ENCODE measurements around the gene PPP2R2C.

PPP2R2C gene

DNA sequence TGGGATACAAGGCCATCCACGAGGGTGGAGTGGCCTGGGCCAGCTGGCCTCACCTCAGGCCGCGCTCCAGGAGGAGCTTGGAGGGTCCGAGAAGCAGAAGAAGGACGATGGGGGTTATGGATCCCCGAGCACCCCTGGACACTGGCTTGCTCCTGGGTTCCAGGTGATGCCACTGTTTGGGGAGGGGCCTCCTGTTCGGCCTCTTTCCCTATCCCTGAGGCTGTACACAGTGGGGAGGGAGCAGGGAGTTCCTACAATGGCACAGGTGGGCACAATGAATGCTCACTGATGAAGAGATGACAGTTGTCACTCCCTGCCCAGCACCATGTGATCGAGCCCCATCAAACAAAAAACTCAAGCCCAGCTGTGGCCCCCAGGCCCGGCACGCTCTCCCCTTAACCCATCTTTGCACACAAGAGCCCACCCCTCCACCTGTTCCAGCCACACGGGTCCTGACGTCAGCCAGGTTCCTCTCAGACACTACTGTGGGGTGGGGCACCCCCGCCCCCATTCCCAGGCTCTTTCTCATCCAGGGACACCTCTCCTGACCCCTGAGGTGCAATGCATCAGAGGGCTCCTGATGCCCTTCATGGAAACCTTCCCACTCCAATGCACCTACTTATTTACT, 132.5 kb downstream of the PPP2R2C start:
- no peak for DNase-seq

- DNase-seq, result no peak
These were observed 133.2 kb downstream of the PPP2R2C start for GRCh38 chr4:6338951-6339817.

GRCh38 chr4:6338175-6338950, 134.1 kb downstream of the PPP2R2C start:
- no peak for DNase-seq

DNA sequence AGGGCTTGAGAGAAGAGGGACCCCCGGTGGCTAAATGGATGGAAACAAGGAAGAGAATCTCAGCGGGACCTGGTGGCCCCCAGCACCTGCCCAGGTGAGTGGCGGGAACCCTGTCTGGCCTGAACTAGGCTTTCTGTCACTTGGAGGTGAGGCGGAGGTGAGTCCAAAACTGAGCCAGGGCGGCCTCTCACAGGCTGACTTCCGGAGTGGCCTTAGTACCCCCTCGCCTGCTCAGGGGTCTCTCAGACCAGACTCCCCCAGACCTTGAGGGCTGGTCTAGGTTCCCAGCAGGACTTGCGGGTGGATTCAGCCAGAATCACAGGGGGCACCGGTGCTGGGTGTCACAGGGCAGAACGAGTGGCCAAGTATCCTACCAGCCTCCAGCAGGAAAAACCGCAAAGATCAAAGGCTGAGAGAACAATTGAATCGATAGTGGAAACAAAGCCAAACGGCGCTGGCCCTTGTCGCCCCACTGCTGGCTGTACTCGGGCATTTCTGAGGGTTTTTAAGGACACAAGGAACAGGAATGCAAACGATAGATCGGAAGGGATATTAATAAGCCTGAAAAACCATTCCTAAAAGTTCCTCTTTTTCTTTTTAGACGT, 135.0 kb downstream of the PPP2R2C start:
- no peak for DNase-seq

DNA sequence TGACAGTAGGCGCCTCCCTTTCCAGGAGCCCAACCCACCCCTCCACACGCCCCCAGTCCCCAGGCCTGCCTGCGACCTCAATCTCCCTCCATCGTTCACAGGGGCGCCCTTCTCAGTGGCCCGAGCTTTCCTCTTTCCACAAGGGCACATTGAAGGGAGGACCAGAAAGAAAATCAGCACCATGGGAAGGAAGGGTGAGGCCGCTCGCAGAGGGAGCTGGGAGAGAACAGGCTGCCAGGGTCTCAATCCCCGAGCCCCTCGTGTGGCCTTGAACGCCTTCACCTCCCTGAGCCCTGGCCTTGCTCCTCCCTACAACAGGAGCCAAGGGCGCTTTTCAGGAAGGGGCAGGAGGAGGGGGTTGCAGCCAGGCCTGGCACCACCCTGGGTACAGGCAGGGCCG, 136.2 kb downstream of the PPP2R2C start:
- no peak for DNase-seq

GRCh38 chr4:6335040-6335590, 137.3 kb downstream of the PPP2R2C start:
- no peak for DNase-seq

DNA sequence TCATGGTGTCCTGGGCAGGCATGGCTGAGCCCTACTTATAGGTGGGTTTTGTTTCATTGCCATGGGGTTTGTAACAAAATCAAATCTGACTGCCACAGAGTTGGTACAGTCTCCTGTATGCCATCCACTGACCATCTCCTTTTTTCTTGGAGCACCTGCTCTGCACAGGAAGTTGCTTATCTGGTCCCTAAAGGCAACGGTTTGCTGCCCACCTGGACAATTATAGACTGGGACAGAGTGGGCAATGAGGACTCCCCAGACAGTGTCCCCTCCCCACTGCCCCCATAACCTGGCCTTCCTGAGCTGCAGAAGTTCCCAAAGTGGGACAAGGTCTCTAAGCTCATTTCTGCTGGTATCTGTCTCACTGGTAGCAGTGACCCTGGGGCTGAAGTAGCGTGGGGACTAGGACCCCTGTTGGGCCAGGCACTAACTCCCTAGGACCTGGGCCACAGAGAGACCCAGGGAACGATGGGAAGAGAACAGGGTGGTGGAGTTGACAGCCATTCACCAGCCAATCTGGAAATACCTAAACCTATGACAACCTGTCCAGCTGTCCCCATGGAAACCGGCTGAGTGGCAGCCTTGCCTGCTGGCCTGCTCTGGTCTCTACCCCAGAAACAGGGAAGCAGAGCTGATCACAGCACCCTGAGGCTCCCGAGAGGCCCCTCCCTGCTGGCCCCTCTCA, 138.1 kb downstream of the PPP2R2C start:
- no peak for DNase-seq

DNA sequence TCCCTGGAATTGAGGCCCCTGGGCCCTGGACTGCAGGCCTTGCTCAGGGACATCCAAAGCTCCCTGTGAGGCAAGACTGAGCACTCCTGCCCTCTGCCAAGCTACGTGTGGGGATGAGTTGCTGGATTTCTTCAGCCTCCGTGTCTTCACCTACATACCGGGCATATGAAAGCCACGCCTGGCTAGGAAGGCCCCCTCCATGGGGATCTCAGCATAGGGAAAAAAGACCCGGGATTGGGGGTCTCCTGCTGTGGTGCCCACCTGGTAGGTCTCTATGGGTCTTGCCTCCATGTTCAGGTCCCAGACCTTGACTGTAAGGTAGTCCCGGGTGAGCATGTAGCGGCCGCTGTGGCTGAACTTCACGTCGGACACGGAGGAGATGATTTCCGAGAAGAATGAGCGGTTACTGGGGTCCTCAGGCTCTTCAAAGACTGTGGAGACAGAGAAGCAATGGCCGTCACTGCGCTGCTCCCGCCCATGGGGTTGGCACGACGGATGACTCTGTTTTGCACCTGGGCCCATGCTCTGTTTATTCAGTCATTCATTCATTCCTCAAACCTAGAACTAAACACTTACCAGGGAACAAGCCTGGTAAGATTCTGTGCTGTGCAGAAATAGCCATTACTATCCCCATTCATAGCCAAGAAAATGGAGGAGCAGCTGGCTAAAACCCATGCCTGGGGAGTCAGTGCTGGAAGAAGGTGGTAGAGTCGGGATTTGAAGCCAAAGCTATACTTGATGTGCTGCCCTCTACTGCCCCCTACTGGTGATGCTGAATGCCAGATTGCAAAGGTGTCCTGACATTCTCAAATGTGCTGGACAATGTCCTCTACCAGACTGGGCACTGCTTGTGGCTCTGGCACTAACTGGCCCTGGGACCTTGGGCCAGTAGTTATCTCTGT, 138.9 kb downstream of the PPP2R2C start:
- DNase-seq, result peak; percentile 35

GRCh38 chr4:6332669-6333050, 139.8 kb downstream of the PPP2R2C start:
- no peak for DNase-seq

DNA sequence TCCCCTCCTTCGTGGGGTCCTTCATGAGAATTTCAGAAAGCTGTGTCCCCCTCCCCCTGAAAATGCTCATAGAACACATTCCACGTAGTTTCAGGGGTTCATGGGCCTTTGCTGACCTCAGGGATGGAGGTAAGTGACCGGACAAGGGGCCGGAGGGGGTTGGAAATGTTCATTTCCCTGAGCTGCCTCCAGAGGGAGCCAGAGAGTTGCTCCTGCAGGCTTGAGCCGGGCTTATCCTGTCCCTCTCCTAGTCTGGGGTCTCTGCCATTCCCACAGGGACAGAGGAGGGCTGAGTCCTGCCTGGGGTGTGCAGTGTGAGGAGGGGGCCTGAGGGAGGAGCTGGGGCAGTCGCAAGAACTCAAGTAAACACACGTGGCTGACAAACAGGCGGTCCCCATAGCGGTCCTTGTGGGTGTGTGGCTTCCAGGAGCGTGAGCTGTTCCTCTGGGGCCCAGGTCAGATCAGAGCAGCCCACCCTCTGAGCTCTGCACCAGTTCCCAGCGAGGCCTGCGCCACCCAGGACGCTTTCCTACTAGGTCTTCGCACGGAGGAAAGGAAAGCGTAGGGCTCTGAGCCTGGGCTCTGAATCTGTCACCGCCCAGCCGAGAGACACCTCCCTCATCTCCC, 140.3 kb downstream of the PPP2R2C start:
- DNase-seq, result peak; percentile 35

- no peak for DNase-seq
These were observed 140.9 kb downstream of the PPP2R2C start for GRCh38 chr4:6331468-6331867.

GRCh38 chr4:6331018-6331417, 141.4 kb downstream of the PPP2R2C start:
- peak; percentile 69 for DNase-seq

DNA sequence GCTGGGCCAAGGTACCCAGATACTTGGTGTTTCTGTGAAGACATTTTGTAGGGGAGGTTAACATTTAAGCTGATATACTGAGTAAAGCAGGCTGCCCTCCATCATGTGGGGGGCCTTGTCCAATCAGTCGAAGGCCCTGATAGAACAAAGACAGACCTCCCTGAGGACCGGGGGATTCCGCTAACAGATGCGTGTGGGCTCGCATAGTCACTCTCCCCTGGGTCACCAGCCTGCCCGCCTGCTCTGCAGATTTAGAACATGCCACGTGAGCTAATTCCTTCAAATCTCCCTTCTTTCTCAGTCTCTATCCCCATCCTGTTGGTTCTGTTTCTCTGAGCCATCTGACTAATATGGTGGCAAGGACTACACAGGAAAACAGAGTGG, 142.0 kb downstream of the PPP2R2C start:
- DNase-seq, result no peak

GRCh38 chr4:6329478-6330383, 142.7 kb downstream of the PPP2R2C start:
- DNase-seq, result no peak

GRCh38 chr4:6328526-6328925, 143.9 kb downstream of the PPP2R2C start:
- DNase-seq, result no peak

DNA sequence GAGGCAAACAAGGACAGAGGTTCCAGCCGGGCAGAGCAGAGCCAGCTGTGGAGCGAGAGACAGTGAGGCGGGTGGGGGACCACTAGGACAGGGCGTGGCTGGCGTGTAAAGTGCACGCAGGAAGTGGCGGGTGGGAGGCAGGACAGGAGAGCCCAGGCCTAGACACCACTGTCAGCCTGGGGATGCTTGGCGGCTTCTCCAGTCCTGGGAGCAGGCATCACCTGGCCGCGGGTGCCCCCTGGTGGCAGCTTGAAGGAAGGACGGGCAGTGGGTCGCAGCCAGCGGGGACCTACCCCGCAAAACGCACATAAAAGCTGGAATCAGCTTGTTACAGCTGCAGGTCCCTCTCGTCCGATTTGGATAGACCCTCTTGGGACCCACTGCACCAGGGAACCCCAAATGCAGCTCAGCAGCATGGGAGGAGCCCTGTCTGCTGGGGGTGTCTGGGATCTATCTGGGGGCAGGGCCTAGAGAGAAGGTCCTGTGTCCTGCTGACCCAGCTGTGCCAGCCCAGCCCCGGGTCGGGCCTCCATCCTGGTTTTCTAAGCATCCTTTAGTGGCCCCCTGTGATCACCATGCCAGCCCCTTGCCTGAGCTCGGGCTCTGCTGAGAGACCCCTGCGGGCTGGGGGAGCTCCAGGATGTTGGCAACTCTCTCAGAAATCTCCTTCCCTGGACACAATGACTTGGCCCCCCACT, 145.0 kb downstream of the PPP2R2C start:
- DNase-seq, result peak; percentile 83

DNA sequence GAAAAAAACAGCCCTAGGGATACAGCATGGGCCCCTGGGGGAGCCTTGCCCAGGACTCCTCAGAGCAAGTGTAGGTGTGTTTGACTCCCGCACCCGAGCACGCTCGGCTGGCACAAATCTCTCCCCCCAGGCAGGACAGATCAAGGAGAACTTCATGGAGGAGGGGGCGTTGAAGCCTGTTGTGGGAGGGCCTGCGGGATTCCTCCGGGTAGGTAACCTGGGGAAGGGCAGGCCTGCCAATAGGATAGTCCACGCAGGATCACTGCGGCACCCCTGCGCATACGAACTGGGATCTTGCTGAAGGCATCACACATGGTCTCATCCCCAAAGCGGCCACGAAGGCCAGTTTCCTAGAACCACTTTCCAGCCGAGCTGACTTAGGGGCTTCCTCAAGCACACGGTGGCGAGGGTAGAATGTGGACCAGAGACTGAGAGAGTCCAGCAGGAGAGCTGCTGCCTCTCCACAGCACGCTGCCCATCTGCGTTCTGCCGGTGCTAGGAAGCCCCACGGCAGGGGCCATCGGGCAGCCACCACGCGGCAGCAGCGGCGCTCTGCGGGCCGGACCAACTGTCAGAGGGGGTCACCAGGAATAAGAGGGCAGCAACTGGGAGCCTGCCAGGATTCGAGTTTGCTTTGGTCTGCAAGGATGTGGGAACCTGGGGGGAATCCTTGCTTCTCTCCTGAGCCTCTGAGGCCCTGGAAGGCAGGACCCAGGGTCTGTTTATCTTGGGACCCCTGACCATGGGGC, 145.9 kb downstream of the PPP2R2C start:
- DNase-seq, result no peak

DNA sequence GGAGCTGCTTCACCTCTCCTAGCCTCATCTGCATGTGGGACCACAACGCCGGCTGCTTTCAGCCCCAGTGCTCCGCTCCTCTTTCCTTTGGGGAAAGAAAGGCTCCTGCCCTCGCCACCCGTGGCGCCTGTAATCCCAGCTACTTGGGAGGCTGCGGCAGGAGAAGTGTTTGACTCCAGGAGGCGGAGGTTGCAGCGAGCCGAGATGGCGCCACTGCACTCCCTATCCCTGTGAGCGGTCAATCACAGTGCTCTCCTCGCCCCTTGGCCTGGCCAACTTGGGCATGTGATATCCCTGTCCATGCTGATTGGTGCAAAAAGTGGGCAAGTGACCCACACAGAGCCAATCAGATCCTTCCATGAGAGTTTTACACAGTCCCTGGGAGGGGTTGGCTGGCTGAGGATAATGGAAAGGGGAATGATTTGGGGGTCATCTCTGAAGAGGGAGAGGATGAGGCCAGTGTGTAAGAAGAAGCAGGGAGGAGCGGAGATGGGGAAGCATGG, 146.6 kb downstream of the PPP2R2C start:
- no peak for DNase-seq

Measured in hematopoietic multipotent progenitor cell treated with erythropoietin and hydrocortisone succinate and interleukin-3 and kit ligand, for 4 days (in vitro differentiated cells).